Measurements from ENCODE around the gene LRIG2. TPM values are rescaled to one million over a fixed set of nuclear protein-coding genes. Genes with fewer than 3 reads are reported as not detected.

Gene LRIG2
- total and polyA plus RNA-seq, 9 of the 15 experiments (the other 6 are each of a cell fraction or from before 2014, with no cell fraction given), result 1.8 to 28.1 (median 11.5) TPM

- Histone ChIP-seq H3K27ac (ENCODE audit: extremely low read depth, low read depth, low read length) (no peak overlapping the region), H3K36me3 (ENCODE audit: control insufficient read depth, insufficient read depth, low read length) (no peaks in the 10 kb centered on the region), H3K4me2 (ENCODE audit: insufficient read depth, low read length) (no peak overlapping the region), H3K9ac (ENCODE audit: insufficient read depth in 1 of 2, low read depth in 2 of 2, low read length in 2 of 2) (no peak overlapping the region), H4K20me1 (replicated peaks; ENCODE audit: control insufficient read depth, insufficient read depth, low read length) (no peaks in the 10 kb centered on the region), H3K9me1 (ENCODE audit: control insufficient read depth, insufficient read depth, low read length) (no peaks in the 10 kb centered on the region), H2AFZ (ENCODE audit: low read depth, low read length) (no peak overlapping the region), H3K79me2 (ENCODE audit: control insufficient read depth, insufficient read depth, low read length) (no peaks in the 10 kb centered on the region), H3K4me1 (replicated peaks in 1 of 2; ENCODE audit: control insufficient read depth in 2 of 2, insufficient read depth in 2 of 2, low read length in 2 of 2) (peaks cover 3 to 12% of the 10 kb centered on the region in 2 experiments), H3K27me3 (ENCODE audit: control insufficient read depth in 2 of 2, insufficient read depth in 2 of 2, low read length in 2 of 2) (no peaks in the 10 kb centered on the region), H3K4me3 (no peak overlapping the region), H3K9me3 (replicated peaks; ENCODE audit: control insufficient read depth, insufficient read depth, low read depth, low read length) (no peaks in the 10 kb centered on the region)
- DNase-seq (ENCODE audit: extremely low read depth in 1 of 4, low spot score in 3 of 4), result no peak
- POLR2A ChIA-PET, result interaction anchor here (0.7 to 1.0 kb wide), 3 partner anchors 26 to 221 kb away, joined by 3 read pairs; no protein-coding TSS in a partner anchor
- TF ChIP-seq ARHGAP35 (IDR thresholded peaks at IDR 0.05; ENCODE audit: partially characterized antibody), result no peak
- TF ChIP-seq ZNF764 (CRISPR knock-in tag; IDR thresholded peaks at IDR 0.05; ENCODE audit: low read depth), result no peak
- no peak for TF ChIP-seq ZNF551 (CRISPR knock-in tag; IDR thresholded peaks at IDR 0.05)
- TF ChIP-seq PRPF4 (IDR thresholded peaks at IDR 0.05; ENCODE audit: insufficient read depth, low read depth, low read length, poor library complexity, severe bottlenecking), result no peak
- no peak for TF ChIP-seq ZNF77 (CRISPR knock-in tag; IDR thresholded peaks at IDR 0.05)
- TF ChIP-seq ZBTB17 (CRISPR knock-in tag; IDR thresholded peaks at IDR 0.05), result no peak
- TF ChIP-seq ZNF785 (CRISPR knock-in tag; IDR thresholded peaks at IDR 0.05), result no peak
- TF ChIP-seq MECOM (CRISPR knock-in tag; IDR thresholded peaks at IDR 0.05), result no peak
- intact Hi-C loops (cut with micrococcal nuclease) (no loop called here), in situ Hi-C loops (cut with MboI) (no loop called here)
- 82% methylated on average over 3 of the region's 3 CpGs for WGBS (ENCODE audit: insufficient coverage, low coverage, missing lambda C conversion rate)
- BruUV-seq (replicated peaks), result no TSS peak
- FAIRE-seq, result no peak
- no peak for ATAC-seq
- CTCF ChIA-PET (ENCODE audit: low intra/inter-chr PET ratio), result no interaction called here
Measured at GRCh38 chr1:113048064-113048463, 24.9 kb upstream of the LRIG2 start.
